ENCODE results near the gene SLC35D2.

The SLC35D2 gene

DNA sequence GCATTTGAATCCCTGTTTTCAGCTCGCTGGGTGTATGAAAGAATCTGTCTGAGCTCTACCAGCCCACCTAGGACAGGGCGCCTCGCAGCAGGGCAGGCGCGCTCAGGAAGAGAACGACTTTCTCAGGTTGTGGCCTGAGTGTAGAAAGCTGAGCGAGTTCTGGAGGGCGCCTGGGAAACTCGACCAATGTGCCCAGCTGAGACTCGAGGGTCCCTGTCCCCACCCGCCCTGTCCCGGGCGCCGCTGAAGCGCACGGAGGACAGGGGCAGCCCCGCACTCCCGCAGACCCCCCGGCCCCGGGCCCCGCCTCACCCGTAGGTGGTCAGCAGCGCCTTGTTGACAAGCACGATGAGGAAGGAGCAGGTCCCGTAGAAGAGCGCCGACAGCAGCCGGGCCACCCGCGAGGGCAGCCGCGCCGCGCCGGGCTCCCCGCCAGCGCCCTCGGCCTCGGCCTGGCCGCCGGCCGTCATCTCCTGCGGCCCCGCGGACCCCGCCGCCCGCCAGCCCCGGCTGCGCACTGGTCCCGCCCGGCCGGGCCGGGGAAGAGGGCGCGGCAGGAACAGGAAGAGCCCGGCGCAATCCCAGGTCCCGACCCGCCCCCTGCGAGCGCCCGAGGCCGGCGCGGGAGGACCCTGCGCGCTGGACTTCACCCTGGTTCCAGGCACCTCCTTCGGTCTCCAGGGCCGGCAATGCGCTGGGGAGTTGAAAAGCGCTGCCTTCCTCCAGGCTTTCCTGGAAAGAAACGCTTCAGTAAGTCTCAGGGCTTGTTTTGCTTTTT, at the start of gene SLC35D2:
SLC35D2 (minus strand) TSS at position 547 of the 778 bp plus-strand sequence; CDS start at position 470, 77 bp downstream.
- DNase-seq = no peak

DNA sequence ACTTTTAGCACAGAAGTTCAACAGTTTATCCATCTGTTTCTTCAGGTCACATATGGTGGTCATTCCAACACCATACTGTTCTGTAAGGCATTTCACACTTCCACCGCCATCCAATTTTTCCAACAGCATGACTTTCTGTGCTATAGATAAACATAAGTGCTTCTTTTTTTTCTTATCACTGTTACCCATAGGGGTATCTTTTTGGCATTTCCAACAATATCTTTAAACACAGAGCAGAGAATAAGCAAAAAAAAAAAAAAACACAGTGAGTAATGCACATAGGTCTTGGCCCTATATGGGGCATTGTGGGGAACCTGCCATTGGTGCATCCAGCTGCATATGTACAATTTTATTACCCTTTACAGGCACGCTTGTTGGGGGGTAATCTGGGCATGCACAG, 46.9 kb upstream of the SLC35D2 start:
- no peak for DNase-seq

DNA sequence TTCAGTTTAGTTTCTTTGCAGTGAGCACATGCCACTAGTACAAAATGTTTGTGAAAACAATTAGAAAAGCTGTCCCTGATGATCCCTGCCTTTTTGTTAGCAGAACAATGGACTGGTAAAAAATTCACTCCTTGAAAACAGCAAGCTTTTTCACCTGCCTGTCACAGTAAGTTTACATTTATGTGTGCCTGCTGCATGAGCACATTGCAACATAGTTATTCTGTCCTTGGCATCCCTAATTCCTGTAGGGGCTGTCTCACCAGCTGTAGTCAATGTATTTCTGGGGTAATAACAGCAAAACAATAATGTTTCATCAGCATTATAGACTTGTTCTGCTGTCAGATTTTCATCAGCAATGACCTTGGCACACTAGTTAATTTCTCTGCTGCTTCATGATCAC, 46.2 kb upstream of the SLC35D2 start:
- DNase-seq = no peak

DNA sequence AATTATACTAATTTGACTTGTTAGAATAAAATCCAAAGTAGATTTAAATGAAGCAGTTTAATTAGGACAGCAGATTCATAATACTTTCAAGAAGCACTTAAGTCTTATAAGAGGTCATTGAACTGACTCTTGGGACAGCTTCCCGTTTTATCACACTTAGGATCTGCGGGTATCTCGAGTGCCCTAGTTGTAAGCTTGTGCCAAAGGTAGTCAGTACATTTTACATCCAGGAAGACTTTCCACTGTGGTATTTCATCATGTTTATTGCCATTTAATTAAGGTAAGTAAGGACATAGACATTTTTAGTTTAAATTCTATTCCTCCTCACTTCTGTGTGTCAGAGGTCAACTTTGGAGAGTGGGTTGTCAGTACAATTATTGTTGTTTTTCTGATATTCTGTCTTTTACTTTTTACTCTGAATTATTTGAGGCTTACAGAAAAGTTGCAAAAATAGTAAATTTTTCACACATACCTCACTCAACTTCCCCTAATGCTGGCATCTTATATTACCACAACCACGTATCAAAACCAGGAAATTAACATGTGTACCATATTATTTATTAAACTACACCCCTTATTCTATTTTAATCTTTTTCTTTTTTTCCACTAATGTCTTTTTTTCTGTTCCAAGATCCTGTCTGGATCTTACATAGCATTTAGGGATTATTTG, 42.1 kb upstream of the SLC35D2 start:
- DNase-seq = peak; percentile 62

DNA sequence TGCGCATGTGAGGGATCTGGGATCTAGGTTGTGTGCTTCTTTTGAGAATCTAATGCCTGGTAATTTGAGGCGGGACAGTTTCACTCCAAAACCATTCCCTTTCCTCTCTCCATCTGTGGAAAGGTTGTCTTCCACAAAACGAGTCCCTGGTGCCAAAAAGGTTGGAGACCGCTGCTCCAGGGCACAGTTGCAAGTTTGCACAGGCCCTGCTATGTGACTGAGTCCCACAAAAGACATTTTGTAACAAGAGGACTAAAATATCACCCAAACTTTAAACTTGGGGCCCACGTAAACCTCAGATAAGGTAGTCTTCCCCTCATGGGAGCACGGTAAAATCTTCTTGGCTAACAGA, 40.5 kb upstream of the SLC35D2 start:
- DNase-seq = no peak

DNA sequence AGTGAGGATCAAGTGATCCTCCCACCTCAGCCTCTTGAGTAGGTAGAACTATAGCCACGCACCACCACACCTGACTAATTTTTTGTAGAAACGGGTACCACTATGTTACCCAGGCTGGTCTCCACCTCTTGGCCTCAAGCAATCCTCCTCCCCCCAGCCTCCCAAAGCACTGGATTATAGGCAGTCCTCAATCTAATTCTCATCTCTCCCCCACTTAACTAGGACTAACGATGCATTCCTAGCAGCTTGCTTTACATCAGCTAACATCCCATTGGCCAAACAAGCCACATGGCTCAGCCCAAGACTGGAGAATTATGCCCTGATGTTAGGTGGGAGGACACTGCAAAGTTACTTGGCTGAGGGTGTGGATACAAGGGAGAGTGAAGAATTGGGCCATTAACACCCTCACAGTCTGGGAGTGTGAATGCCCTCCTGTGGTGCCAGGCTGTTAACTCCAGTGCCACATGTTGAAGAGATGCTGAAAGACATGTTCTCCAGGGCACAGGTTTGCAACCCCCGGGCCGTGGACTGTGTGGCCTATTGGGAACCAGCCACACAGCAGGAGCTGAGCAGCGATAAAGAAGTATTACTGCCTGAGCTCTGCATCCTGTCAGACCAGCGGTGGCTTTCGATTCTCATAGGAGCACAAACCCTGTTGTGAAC, 39.9 kb upstream of the SLC35D2 start:
- no peak for DNase-seq

DNA sequence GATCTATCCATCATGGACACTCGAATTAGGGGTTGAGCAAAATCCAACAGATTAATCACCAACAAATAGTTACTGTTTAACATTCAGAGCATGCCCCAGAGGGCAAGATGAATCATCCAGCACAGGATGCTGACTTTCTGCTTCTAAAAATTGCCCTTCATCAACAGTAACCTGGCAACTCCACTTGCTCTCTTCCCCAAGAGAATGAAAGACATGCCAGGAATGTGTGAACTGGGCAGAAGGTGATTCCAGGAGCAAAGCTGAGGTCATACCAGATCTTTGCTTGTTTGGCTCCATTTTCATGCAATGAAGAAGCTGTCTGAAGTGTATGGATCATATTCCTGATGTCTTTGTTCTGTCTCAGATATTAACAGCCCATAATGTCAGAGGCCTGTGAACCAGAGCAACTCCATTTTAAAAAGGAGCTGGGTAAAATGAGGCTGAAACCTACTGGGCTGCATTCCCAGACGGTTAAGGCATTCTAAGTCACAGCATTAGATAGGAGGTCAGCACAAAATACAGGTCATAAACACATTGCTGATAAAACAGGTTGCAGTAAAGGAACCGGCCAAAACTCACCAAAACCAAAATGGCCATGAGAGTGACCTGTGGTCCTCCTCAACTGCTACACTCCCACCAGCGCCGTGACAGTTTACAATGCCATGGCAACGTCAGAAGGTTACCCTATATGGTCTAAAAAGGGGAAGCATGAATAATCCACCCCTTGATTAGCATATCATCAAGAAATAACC, 37.1 kb upstream of the SLC35D2 start:
- DNase-seq = peak; percentile 3

DNA sequence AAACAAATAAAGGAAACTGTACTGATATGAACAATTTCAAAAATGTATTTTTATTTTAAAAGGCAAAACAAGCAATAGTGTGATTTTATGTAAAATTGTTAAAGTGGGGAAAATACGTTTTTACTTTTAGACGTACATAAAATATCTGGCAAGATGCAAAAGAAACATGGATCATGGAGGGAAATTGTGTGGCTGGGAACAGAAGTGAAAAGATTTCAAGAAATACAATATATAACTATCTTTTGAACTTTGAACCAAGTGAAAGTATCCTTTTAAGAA, 36.1 kb upstream of the SLC35D2 start:
- DNase-seq = no peak

DNA sequence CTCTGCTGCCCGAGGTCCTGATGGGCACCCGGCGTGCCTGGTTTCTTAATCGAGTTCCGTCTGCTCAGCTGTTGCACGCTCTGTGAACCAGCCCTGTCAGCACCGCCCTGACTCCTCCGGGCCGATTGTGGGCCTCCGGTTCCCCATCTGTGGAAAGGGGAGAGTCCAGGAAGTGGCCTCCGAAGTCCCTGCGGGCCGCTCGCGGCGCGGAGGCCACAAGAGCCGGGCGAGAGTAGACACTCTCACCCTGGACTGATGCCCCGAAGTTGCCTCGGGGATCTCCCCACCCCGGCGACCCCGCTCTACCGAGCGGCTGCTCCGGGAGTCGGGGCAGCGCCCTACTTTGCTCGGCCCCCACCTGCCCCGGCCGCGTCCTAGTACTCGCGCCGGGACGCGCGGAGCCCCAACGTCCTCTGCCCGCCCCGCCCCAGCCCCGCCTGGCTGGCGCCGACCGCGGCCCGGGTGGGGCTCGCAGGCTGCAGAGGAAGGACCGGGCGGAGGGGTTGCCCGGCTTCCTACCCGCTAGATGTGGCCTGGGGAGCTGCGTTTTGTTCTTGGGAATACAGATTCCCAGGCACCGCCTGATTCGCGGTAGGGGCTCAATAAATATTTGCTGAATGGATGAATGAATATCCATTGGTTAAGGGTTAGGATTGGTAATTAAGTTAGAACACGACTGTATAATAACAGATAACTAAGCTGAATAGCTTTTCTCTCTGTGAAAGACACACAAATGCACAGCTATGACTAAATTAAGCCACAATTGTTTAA, 35.6 kb upstream of the SLC35D2 start:
- DNase-seq = peak; percentile 19

DNA sequence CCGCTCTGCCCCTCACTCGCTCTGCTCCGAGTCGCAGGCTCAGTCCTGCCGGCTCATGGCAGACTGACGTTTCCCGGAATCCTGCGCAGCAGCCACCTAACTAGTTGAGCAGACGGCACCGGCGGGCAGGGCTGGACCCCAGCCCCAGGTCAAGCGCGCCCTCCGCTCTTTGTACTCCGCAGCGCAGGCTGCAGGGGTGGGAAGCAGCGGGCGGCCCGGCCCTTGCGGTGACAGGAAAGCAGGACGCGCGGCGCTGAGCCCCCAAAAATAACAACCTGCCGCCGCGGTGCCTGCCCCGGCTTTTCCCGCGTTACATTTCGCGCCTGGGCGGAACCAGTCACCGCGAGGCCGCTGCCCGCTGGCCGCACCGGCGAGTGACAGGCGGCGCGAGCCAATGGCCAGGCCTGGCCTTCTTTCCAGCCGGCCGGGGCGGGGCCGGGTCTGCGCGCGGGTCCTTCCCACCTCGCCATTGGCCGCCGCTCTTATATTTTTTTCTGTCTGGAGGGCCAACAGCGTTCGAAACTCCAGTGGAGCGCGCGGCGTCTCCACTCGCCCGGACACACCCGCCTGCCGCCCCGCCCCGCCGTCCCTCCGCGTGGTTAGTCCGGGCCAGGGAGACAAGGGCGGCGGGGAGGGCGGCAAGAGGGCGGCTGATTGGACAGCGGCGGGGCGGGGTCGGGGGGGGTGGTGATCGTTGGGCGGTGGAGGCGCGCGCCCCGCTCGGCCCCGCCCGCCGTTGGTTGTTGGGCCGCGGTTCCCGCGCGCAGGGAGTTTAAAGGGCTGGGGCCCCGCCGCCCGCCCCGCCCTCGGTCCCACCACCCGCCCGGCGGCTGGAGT, 34.8 kb upstream of the SLC35D2 start, which contains the start of gene ZNF367:
ZNF367 (minus strand) TSS at position 288 of the 837 bp plus-strand sequence. CDS start 338 bp downstream, outside the sequence.
- DNase-seq = peak; percentile 80

DNA sequence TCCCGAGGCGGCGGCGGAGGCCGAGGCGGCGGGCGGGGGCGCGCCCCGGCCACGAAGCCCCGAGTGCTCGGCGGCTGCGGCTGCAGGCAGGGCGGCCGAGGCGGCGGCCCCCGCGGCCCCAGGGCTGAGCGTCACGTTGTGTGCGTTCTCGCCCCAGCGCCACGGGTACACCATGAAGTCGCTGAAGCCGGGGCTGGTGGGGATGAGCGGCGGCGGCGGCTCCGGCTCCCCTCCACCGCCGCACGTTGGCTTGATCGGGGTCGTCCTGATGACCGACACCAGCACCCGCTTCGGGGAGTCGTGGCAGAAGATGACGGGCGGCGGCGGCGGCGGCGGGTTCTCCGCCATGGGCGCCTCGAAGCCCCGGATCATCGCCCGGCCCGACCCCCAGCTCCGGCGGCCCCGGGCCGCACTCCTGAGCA, 34.2 kb upstream of the SLC35D2 start:
- DNase-seq = no peak

DNA sequence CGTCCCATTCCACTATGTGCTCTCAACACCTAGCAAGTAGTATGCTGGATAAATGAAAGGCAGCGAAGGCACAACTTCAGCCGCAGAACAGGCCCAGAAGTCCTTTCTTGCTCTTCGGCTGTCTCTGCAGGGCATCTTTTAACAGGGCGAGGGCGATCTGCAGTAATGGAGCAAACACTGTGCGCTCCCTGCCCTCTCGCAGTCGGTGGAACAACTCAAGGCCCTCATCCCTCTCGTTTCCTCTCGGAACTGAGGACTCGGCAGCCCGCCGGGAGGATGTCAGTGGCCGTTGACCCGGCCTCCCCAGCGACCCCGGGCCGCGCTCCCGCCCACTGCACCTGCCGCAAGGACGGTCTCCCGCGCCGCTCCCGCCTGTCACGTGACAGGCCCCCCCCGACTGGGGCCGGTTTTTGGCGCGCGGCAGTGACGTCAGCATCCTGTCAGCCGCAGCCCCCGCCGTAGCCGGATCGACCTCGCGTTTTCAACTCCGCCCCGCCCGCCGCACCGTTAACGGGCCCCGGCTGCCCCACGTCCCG, 33.6 kb upstream of the SLC35D2 start:
- peak; percentile 36 for DNase-seq

DNA sequence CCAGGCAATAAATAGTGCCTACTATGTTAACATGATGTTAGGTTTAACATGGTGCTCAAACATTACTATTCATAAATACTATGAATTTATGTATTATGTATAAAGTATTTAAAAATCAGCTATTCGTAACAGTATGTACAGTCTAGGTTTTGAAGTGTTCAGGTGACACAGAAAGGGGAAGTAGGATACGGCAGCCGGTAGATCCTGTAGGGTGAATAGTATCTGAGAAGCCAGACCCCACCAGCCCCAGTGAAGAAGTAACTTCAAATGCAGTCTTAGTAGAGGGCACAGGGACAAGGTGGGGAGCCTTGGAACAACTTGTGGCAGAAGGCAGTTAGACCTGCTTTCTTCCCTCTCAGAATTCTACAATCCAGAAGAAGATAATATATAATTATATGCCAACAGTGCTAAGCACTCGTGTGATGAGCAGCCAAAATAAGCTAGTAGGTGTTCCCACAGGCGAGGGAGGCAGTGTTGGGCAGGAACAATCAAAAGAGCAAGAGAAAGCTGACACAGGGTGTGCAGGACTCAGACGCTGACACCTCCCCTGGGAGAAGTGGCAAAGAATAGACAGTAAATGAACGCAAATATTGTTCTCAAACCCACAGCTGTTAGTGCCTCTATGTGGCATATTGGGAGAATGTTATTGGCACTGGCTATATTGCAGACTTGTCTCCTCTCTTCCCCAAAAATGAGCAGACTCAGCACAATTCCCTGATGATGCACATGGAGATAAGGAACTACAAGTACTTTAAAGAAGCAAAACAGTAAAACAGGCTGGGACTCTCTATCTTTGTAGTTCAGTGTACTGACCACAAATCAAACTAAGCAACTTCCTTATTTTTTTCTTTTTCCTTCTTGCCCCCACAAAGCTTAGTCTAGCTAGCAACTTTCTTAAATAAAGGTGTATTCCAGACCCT, 30.1 kb upstream of the SLC35D2 start:
- DNase-seq = no peak

DNA sequence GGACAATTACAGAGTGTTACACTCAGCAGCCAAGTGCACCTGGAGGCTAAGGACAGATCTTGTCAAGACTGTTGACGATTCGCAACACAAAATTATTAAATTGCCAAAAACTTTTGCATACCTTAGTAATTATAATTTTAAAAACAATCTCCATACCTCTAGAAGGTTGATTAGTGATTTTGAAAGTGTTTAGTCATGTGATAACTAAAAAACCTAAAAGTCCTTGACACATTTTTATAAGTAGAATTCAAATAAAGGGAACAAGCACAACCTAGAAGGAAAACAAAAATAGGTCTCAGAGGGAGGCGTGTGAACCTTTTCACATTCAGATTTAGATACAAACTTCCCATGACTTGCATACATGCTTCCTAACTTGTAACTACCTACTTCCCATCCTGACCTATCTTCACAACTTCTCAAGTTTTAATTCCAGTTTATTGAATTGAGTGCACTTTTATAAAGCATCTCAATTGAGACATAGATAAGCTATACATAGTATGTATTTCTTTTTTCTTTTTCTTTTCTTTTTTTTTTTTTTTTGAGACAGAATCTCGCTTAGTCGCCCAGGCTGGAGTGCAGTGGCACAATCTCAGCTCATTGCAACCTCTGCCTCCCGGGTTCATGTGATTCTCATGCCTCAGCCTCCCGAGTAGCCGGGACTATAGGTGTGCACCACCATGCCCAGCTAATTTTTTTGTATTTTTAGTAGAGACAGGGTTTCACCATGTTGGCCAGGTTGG, 28.8 kb upstream of the SLC35D2 start:
- DNase-seq = no peak

DNA sequence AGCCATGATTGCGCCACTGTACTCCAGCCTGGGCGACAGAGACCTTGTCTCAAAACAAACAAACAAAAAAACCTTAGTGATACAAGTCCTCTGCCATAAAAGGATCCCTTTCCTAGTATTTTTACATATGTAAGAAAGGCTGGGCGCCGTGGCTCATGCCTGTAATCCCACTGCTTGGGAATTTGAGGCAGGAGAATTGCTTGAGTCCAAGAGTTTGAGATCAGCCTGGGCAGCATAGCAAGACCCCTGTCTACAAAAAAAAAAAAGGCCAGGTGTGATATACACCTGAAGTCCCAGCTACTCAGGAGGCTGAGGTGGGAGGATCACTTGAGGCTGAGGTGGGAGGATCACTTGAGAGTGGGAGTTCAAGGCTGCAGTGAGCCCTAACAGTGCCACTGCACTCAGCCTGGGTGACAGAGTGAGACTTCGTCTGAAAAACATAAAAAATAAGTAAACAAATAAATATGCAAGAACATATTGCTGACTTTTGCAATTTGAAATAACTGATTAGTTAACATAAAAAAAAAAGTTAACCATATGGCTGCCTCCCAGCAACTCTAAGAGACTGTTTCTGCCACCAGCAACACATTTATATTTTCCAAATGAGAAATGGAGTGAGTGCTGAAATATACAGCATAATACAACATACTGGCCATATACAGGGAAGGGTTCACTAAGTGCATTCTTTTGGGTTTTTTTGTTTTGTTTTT, 27.8 kb upstream of the SLC35D2 start:
- no peak for DNase-seq

DNA sequence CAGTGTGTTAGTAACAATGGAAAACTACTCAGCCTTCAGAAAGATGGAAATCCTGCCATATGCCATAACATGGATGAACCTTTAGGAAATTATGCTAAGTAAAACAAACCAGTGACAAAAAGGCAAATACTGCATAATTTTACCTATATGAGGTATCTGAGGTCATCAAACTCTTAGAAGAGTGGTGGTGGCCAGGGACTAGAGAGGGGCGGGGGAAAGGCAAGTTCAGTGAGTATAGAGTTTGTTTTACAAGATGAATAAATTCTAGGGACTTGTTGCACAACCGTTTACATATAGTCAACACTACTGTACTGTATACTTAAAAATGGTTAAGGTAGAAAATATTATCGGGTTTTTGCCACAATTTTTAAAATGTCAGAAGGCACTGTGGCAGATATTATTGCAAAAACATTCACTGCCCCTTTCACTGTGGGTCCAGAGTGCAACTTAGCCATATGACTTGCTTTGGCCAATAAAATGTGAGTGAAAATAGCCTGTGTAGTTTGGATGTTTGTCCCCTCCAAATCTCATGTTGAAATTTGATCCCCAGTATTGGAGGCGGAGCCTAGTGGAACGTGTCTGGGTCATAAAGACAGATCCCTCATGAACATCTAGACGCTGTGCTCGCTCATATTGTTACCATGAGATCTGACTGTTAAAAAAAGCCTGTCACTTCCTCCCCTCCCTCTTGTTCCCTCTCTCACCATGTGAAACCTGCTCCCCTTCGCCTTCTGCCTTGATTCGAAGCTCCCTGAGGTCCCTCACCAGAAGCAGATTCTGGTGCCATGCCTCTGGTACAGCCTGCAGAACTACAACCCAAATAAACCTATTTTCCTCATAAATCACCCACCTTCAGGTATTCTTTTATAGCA, 25.1 kb upstream of the SLC35D2 start:
- no peak for DNase-seq

DNA sequence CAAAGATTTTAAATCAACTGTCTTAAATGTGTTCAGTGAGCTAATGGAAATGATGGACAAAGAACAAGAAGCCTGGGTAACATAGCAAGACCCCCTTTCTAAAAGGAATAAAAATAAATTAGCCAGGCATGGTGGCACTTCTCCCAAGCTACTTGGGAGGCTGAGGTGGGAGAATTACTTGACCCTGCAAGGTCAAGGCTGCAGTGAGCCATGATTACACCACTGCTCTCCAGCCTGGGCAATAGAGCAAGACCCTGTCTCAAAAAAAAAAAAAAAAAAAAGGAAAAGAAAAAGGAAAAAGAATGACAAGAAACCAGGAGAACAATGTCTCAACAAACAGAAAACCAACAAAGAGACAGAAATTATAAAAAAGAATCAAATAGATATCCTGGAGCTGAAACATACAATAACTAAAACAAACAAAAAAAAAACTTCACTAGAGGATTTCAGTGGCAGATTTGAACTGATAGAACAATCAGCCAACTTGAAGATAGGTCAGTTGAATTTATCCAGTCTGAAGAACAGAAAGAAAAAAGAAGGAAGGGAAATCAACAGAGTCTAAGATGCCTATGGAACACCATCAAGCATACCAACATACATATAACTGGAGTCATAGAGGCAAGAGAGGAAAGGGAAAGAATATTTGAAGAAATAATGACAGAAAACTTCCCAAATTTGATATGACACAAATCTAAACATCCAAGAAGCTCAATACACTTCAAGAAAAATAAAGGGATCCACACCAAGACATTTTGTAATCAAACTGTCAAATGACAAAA, 16.8 kb upstream of the SLC35D2 start:
- no peak for DNase-seq

All from DMS79 (cell line).